GM18861 (cell line): ENCODE results near the gene LRFN2.

Experiments used
- ATAC-seq: cut with Tn5 transposase; IDR thresholded peaks from one replicate; pipeline ENCODE4 v1.9.1; 2021; ENCODE audit not compliant: unreplicated experiment

The LRFN2 gene

GRCh38 chr6:40386200-40386599 lies 201.0 kb downstream of the LRFN2 start:
- no peak for ATAC-seq

GRCh38 chr6:40383348-40384115 lies 203.6 kb downstream of the LRFN2 start:
- ATAC-seq, result no peak

- ATAC-seq, result no peak
Observed at GRCh38 chr6:40380271-40380670, 206.9 kb downstream of the LRFN2 start.

DNA sequence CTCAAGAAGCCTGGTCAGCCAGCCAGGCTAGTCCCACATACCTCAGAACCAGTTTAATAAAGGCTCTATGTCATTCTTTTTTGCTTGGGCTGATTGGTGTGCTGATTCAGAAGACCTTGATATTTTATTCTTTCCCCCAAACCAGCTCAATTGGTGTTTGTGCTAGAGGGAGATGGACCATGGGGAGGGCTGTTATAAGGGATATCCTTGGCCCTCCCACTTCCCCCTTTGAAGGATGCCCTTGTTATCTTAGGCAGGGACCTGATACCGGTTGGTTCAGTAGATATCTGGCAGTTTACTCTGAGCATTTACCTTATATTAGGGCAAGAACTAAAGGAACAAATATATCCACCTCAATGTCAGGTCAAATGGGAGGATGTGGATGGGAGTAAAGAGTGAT lies 207.4 kb downstream of the LRFN2 start:
- ATAC-seq, result no peak

- no peak for ATAC-seq
Observed at GRCh38 chr6:40378725-40379074, 208.5 kb downstream of the LRFN2 start.

GRCh38 chr6:40378071-40378724 lies 209.0 kb downstream of the LRFN2 start:
- ATAC-seq, result no peak

- no peak for ATAC-seq
Observed at GRCh38 chr6:40377173-40377806, 209.9 kb downstream of the LRFN2 start.

DNA sequence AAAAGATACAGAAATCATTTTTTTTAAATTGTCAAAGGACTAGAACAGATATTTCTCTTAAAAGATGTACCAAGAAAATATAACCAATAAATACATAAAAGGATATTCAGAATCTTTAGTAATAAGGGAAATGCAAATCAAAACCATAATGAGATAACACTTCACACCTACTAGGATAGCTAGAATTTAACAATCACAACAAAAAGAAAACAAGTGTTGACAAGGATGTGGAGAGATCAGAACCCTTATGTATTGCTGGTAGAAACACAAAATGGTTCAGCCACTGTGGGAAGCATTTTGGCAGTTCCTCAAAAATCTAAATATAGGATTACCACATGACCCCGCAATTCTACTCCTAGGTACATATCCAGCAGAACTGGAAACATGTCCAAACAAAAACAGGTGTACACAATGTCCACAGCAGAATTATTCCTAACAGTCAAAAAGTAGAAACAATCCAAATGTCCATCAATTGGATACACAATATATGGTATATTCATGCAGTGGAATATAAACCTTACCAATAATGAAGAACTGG lies 211.0 kb downstream of the LRFN2 start:
- ATAC-seq, result no peak

DNA sequence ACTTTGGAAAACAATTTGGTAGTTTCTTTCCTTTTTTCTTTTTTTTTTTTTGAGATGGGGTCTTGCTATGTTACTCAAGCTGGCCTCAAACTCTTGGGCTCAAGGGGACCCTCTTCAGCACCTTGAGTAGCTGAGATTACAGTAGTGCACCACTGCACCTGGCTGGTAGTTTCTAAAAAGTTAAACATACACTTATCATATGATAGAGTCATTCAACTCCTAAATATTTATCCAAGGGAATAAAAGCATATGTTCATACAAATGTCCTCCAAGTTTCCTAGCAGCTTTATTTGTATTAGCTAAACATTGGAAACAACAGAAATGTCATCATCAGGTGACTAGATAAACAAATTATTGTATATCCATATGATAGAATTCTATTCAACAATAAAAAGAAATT lies 213.9 kb downstream of the LRFN2 start:
- ATAC-seq, result no peak

DNA sequence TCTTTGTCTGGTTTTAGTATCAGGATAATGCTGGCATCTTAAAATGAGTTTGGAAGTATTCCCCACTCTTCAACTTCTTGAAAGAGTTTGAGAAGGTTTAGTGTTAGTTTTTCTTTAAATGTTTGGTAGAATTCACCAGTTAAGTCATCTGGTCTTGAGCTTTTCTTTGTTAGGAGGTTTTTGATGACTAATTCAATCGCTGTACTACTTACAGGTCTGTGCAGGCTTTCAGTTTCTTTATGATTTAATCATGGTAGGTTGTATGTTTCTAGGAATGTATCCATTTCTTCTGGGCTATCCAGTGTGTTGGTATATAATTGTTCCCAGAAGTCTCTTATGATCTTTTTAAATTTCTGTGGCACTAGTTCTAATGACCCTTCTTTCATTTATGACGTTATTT lies 215.5 kb downstream of the LRFN2 start:
- no peak for ATAC-seq

DNA sequence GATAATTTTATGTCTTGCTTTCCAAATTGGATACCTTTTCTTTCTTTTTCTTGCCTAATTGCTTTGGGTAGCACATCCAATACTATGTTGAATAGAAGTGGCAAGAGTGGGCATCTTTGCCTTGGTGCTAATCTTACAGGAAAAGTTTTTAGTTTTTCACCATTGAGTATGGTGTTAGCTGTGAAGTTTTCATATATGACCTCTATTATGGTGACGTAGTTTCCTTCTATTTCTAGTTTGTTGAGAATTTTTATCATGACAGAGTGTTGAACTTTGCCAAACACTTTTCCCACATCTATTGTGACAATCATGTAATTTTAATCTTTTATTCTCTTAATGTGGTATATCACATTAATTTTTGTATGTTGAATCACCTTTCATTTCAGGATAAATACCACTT lies 216.1 kb downstream of the LRFN2 start:
- no peak for ATAC-seq

DNA sequence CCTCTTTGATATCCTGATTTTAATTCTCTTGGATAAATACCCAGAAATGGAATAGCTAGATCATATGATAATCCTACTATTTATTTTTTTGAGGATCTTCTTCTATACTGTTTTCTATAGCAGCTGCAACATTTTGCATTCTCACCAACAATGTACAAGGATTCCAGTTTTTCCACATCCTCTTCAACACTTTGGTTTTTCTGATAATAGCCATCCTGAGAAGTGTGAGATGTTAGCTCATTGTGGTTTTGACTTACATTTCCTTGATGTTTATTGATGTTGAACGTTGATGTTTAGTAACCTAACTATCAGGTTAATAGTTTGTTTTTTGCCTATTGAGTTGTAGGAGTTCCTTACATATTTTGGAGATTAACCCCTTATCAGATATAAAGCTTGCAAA lies 217.3 kb downstream of the LRFN2 start:
- ATAC-seq, result no peak

- ATAC-seq, result no peak
Observed at GRCh38 chr6:40369042-40369441, 218.1 kb downstream of the LRFN2 start.

DNA sequence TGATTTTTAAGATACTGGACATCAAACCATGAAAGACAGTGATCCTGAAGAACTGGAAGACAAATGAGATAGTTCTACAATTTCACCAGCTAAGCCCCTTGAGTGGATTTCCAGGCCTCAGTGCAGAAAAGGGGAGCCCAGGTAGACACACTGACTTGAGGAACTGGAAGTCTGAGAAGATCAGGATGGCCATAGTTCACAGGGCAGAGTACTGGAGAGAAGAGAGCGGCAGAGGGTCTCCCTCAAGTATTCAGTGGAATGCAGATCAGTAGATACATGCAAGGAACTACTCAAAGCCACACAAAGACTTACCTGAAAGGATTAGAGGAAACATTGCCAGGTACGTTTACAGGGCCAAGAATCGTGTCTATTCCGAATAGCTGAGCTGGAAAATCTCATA lies 224.3 kb downstream of the LRFN2 start:
- no peak for ATAC-seq

DNA sequence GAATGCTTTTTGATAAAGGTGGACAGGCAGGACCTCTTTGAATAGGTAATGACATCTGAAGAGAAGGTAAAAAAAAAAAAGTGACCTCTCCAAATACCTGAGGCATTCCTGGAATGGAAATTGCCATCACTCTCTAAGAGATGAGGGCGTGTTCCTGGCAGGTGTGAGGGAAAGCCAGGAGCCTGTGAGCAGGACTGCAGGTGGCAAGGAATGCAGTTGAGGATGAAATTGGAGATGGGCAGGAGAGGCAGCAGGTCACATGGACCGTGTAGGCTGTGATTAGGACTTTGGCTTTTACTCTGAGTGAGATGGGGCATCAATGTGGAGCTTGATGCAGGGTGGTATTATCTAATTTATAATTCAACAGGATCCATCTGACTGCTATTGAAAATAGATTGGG lies 227.4 kb downstream of the LRFN2 start:
- no peak for ATAC-seq

DNA sequence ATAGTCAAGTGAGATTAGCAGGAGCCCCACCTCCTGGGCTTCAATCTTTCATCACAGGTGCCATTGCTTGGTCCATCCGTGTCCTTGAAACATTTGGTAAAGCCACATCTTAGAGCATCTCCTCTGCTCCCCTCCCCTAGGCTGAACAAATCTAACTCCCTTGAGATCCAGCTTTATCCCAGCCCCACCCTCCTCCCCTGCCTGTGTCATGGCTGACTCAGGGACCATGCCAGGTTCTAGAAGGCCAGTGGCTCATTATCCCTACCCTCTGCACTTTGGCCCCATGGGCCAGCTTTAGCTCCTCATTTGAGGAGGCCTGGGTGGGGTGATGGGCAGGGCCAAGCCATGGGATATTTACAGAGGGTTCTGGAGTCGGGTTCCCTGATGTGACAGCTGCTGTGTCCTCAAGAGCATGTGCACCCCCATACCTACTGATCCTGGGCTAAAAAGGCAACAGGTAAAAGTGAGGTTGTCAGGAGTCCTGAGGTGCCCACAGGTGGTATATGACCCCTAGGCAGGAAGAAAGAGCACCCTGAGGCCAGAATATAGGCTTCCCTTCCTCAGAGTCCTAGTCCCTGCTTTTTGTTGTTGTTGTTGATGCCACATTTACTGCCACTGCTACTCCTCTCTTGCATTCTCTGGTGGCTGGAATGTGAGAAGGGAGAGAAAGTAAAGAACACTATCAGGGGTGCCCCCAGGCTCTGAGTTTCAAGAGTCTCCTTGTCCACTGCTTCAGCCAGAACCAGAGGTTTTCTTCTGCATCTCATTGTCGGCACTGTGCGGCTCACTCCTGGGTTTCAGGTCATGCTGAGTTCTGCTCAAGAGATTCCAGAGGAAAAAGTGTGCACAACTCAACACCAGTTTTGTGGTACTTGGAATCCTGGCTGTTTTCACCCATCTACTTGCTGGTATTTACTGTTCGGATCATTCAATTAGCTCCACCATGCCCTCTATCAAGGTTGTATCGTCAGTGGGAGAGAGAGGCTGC lies 228.4 kb downstream of the LRFN2 start:
- ATAC-seq, result no peak

GRCh38 chr6:40356242-40356910 lies 230.8 kb downstream of the LRFN2 start:
- ATAC-seq, result no peak

- no peak for ATAC-seq
Observed at GRCh38 chr6:40355532-40355931, 231.6 kb downstream of the LRFN2 start.

GRCh38 chr6:40355066-40355465 lies 232.1 kb downstream of the LRFN2 start:
- no peak for ATAC-seq

DNA sequence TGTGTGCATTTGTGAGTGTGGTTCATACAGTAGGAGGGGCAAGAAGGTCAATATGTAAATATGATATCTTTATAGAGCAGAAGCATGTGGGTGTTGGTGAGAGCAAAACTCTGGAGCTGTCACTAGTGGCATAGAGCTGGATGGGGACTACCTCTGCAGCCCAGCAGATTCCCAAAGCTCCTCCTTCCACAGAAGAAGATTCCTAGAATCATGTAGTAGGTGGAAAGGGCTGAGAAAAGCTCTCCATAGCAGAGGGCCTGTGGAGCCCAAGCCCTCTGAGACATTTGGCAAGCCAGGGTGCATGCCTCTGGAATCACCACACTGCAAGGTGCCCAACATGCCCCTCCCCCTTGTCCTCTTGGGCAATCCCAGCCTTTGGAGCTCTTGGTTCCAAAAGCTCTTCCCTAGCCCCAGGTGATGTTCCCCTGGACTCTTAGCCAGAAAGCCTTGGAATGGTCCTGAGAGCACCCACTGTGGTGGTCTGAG lies 233.2 kb downstream of the LRFN2 start:
- no peak for ATAC-seq
